ENCODE data around the gene EFCAB6.
"Not testable (repeated sequence)": the region's sequence is repeated elsewhere in the genome, so short reads cannot be mapped to it uniquely, and the experiment has no call there.

GRCh38 chr22:43656581-43656980, 155.5 kb downstream of the EFCAB6 start:
- not testable (repeated sequence) for TF ChIP-seq CTCF (IDR thresholded peaks at IDR 0.05; ENCODE audit: low read length); EZH2 (IDR thresholded peaks at IDR 0.05; ENCODE audit: borderline replicate concordance, low read length)
